Fibroblast of pulmonary artery (primary cell): ENCODE results near the gene PAX2.

Source experiments
- DNase-seq: peaks from one replicate; pipeline ENCODE4 v3.0.0-alpha.2; 2010; ENCODE audit warnings: low read depth
- H3K4me3 ChIP-seq: replicated peaks from 2 replicates; pipeline ENCODE4 v1.5.1; 2011; ENCODE audit warnings: low read depth, mild to moderate bottlenecking, control low read depth, low read length, moderate library complexity
- CTCF ChIP-seq: IDR thresholded peaks from 2 replicates; pipeline ENCODE4 v1.5.1; 2011; ENCODE audit warnings: mild to moderate bottlenecking, control low read depth, low read length, inconsistent platforms; ENCODE audit errors: missing control alignments

Gene PAX2

DNA sequence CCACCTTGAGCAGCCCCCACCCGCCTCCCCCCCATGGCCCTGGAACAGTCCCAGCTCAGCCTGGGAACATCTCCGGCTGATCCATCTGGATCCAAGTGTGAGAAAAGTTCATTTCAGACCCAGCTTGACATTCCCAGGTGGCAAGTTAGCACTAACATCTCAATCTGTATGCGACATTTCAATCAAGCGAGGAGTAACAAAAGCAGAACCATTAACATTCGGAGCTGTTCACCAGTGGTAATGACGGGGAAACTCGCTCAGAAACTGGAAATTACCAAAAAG, 65.4 kb downstream of the PAX2 start:
- no peak for TF ChIP-seq CTCF
- DNase-seq, result no peak
- no peak overlapping the region for H3K4me3 ChIP-seq

GRCh38 chr10:100811261-100811660, 65.9 kb downstream of the PAX2 start:
- TF ChIP-seq CTCF, result no peak
- H3K4me3 ChIP-seq, result no peak overlapping the region
- DNase-seq, result no peak

- H3K4me3 ChIP-seq, result no peak overlapping the region
- TF ChIP-seq CTCF, result no peak
- no peak for DNase-seq
Measured at GRCh38 chr10:100811752-100812750, 66.7 kb downstream of the PAX2 start.

GRCh38 chr10:100812978-100813377, 67.6 kb downstream of the PAX2 start:
- no peak overlapping the region for H3K4me3 ChIP-seq
- DNase-seq, result no peak
- TF ChIP-seq CTCF, result no peak

GRCh38 chr10:100814751-100815474, 69.5 kb downstream of the PAX2 start:
- DNase-seq, result no peak
- no peak overlapping the region for H3K4me3 ChIP-seq
- no peak for TF ChIP-seq CTCF

DNA sequence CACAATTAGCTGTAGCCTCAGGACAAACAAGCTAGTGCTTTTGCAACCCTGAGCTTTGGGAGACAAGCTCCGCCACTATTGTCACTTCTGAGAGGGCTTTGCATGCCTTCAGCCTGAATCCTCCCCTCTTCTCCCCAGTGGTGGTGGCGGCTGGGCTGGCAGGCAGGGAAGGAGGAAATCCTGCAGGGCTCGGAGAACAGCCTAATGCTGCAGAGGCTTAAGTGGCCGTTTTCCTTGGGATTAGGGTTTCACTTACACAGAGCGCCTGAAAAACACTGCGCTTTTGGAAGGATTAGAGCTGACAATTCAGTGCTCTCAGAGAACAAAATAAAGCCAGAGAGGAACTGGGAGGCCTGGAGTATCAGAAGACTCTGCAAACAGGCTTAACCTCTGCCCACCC, 71.3 kb downstream of the PAX2 start:
- H3K4me3 ChIP-seq, result no peak overlapping the region
- TF ChIP-seq CTCF, result no peak
- DNase-seq, result no peak
